ENCODE measurements around the gene TRIM17. TPM values are rescaled to one million over a fixed set of nuclear protein-coding genes. Genes with fewer than 3 reads are reported as not detected.

Gene TRIM17
- total and polyA plus RNA-seq, 2 of the 8 experiments (the other 6 are each of a cell fraction or from before 2014, with no cell fraction given): 1.1 to 2.2 TPM

DNA sequence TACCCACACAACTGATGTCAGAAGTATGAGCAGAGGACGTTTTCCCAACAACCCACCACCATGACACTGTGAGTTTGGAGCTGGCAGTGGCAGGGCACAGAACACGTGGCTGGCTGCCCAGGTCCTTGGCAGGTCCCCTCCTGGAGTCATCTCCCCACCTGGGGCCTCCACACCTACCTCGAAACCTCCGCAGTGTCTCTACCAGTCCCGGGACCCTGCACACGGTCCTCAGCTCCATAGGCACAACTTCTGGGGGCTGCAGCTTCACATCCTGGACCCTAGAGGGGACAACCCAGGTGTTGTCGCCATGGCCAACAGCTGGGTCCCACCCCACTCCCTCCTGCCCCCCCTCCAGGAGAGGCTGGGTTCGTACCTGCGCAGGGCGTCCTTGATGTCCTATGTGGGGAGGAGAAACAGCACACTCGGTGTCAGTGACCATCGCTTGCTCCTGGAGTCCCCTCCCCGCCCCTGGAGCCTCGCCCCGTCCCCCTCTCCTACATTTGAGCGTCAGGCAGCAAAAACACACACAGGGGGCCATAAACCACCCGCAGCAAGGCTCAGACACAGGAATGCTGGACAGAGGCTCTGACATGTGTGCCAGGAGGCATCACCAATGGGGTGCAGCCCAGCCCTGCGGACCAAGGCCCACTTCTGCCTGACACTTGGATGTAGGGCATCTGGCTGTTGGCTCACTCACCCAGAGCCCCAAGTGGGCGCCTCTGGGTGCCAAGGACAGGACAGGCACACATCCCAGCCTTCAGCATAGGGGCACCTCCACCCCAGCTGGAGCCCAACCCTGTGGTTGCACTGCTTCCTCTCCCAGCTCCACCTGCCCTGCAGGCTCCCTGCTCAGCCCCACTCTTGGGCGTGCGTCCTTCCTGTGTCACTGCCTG is 19.6 kb downstream of the TRIM17 start:
- Histone ChIP-seq H4K91ac (replicated peaks; ENCODE audit: insufficient read length, low read length) (no peak overlapping the region), H2AK5ac (ENCODE audit: low read depth, low read length) (no peak overlapping the region), H3K4me1 (replicated peaks in 1 of 4; ENCODE audit: control insufficient read depth in 3 of 4, insufficient read depth in 4 of 4, low read length in 3 of 4) (no peaks in the 10 kb centered on the region), H2BK15ac (ENCODE audit: low read length) (no peak overlapping the region), H4K8ac (ENCODE audit: extremely low read depth, insufficient read depth, low read length) (no peak overlapping the region; the same call in 1 of the 2 replicates), H3K27me3 (replicated peaks in 1 of 4; ENCODE audit: control insufficient read depth in 3 of 4, extremely low read depth in 1 of 4, insufficient read depth in 3 of 4, low read length in 3 of 4) (no peaks in the 10 kb centered on the region), H2BK5ac (ENCODE audit: low read depth, low read length) (no peak overlapping the region), H3K4me3 (ENCODE audit: extremely low read depth in 1 of 4, insufficient read depth in 2 of 4, low read depth in 3 of 4, low read length in 4 of 4) (no peak overlapping the region), H3K4me2 (ENCODE audit: insufficient read depth in 1 of 2, low read depth in 2 of 2, low read length in 2 of 2) (no peak overlapping the region), H2BK120ac (replicated peaks; ENCODE audit: low read depth, low read length) (no peak overlapping the region), H3K56ac (replicated peaks; ENCODE audit: insufficient read length, low read depth, low read length) (no peak overlapping the region), H3K9ac (replicated peaks in 1 of 4; ENCODE audit: extremely low read depth in 1 of 4, low read depth in 3 of 4, low read length in 3 of 4) (no peak overlapping the region), H3K9me3 (ENCODE audit: insufficient read depth in 2 of 2, low read depth in 1 of 2, low read length in 1 of 2) (no peaks in the 10 kb centered on the region), H2BK20ac (ENCODE audit: low read length) (no peak overlapping the region), H2AFZ (ENCODE audit: low read length) (no peak overlapping the region), H3K27ac (ENCODE audit: low read depth, low read length) (no peak overlapping the region), H3K23ac (ENCODE audit: insufficient read length) (no peak overlapping the region), H3K79me2 (ENCODE audit: control insufficient read depth in 1 of 2, insufficient read depth in 2 of 2, low read length in 2 of 2) (peaks cover 0 to 2% of the 10 kb centered on the region in 2 experiments; a peak in 1 of 4 replicates), H4K5ac (ENCODE audit: insufficient read length, low read depth, low read length) (no peak overlapping the region), H3K4ac (replicated peaks; ENCODE audit: insufficient read length, low read depth, low read length) (no peak overlapping the region), H3K14ac (ENCODE audit: insufficient read length) (no peak overlapping the region), H3K23me2 (ENCODE audit: low read depth, low read length) (no peaks in the 10 kb centered on the region), H2BK12ac (ENCODE audit: low read depth, low read length) (no peak overlapping the region), H4K20me1 (replicated peaks in 1 of 2; ENCODE audit: control insufficient read depth in 1 of 2, insufficient read depth in 2 of 2, low read length in 2 of 2) (peaks cover 14 to 29% of the 10 kb centered on the region in 2 experiments), H3K36me3 (ENCODE audit: control insufficient read depth in 2 of 4, insufficient read depth in 4 of 4, low read length in 3 of 4) (peaks cover 8 to 61% (median 30%) of the 10 kb centered on the region in 4 experiments; a peak in 7 of 8 replicates), H3K18ac (ENCODE audit: extremely low read depth, low read length) (no peak overlapping the region), H3K79me1 (ENCODE audit: low read depth, low read length) (peaks cover 6% of the 10 kb centered on the region; the same call in 1 of the 2 replicates)
- no peak for DNase-seq (ENCODE audit: low read depth in 1 of 2, low spot score in 2 of 2)
- WGBS, 2 experiments (ENCODE audit: extremely low coverage in 1 of 2, insufficient coverage in 1 of 2, insufficient read length in 1 of 2, insufficient replicate concordance in 2 of 2, low coverage in 1 of 2, low lambda C conversion rate in 2 of 2, missing lambda C conversion rate in 1 of 2): 87% methylated on average over 14 of the region's 21 CpGs; no CpG with 5 or more reads in 1 of the 2 experiments
- ChIA-PET POLR2A (ENCODE audit: partially characterized antibody) (interaction anchor here (0.9 to 5.8 kb wide), 5 partner anchors 8 to 67 kb away, joined by 3 to 31 read pairs (median 4); partner anchors contain the start of gene TRIM11), CTCF (ENCODE audit: partially characterized antibody) (interaction anchor here (0.6 kb wide), 1 partner anchor 101 kb away, joined by 3 read pairs; no protein-coding TSS in a partner anchor)
- no peak for FAIRE-seq
- TF ChIP-seq, protein P1, sequence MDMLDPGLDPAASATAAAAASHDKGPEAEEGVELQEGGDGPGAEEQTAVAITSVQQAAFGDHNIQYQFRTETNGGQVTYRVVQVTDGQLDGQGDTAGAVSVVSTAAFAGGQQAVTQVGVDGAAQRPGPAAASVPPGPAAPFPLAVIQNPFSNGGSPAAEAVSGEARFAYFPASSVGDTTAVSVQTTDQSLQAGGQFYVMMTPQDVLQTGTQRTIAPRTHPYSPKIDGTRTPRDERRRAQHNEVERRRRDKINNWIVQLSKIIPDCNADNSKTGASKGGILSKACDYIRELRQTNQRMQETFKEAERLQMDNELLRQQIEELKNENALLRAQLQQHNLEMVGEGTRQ (IDR thresholded peaks at IDR 0.05; ENCODE audit: low read length): no peak
- TF ChIP-seq, protein P2, sequence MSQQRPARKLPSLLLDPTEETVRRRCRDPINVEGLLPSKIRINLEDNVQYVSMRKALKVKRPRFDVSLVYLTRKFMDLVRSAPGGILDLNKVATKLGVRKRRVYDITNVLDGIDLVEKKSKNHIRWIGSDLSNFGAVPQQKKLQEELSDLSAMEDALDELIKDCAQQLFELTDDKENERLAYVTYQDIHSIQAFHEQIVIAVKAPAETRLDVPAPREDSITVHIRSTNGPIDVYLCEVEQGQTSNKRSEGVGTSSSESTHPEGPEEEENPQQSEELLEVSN (IDR thresholded peaks at IDR 0.05): no peak
- no peak for TF ChIP-seq CREB1 (IDR thresholded peaks at IDR 0.05)
- no peak for TF ChIP-seq HDAC6 (IDR thresholded peaks at IDR 0.05; ENCODE audit: low read depth, low read length)
- no peak for TF ChIP-seq RXRA (IDR thresholded peaks at IDR 0.05; ENCODE audit: insufficient read depth, low read depth, low read length)
- TF ChIP-seq BRCA1 (IDR thresholded peaks at IDR 0.05; ENCODE audit: low read depth, low read length): no peak
- TF ChIP-seq, protein P3, sequence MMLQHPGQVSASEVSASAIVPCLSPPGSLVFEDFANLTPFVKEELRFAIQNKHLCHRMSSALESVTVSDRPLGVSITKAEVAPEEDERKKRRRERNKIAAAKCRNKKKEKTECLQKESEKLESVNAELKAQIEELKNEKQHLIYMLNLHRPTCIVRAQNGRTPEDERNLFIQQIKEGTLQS (IDR thresholded peaks at IDR 0.05; ENCODE audit: insufficient read depth, low read depth, low read length): no peak
- TF ChIP-seq SIX5 (IDR thresholded peaks at IDR 0.05; ENCODE audit: low read depth, low read length): no peak
- TF ChIP-seq CHD2 (IDR thresholded peaks at IDR 0.05; ENCODE audit: low read length): no peak
- TF ChIP-seq TCF12 (IDR thresholded peaks at IDR 0.05; ENCODE audit: low read depth, low read length): no peak
